GM12878 (cell line): ENCODE results near the gene MEGF11. TPM values are rescaled to one million over a fixed set of nuclear protein-coding genes. Genes with fewer than 3 reads are reported as not detected.
A peak's percentile ranks its signal among the peaks of the same experiment; 100 is the strongest.

Experiments used
- ATAC-seq: fragments of 200-7000 bp; cut with Tn5 transposase; 3 replicates; pipeline ENCODE4 v1.9.1; 2020; ENCODE audit warnings: mild to moderate bottlenecking, moderate library complexity
- BruUV-seq: library from RNA; stranded (reverse); fragments of 400-500 nt; replicated peaks from 2 replicates; lab custom pipeline; 2021; lab: Mats Ljungman, UMichigan
- CTCF ChIA-PET: fragments of 300-600 bp; sonication (Branson Sonifier 250); formaldehyde crosslinking; extraction: SDS; loops from one replicate; lab custom pipeline; 2021; ENCODE audit warnings: inconsistent platforms; lab: Yijun Ruan, JAX
- POLR2A ChIA-PET: fragments of 350-600 bp; formaldehyde crosslinking; extraction: SDS; loops from one replicate; lab custom pipeline; 2021; ENCODE audit warnings: inconsistent platforms; lab: Charles Lee
- RAD21 ChIA-PET: fragments of 300-600 bp; sonication (Branson Sonifier 250); formaldehyde crosslinking; loops from one replicate; lab custom pipeline; 2023; ENCODE audit warnings: antibody characterized with exemption; ENCODE audit not compliant: unreplicated experiment; lab: Charles Lee
- SMC1A ChIA-PET: fragments of 300-600 bp; sonication (Branson Sonifier 250); formaldehyde crosslinking; loops from one replicate; lab custom pipeline; 2023; ENCODE audit not compliant: unreplicated experiment, uncharacterized antibody; lab: Charles Lee
- DNase-seq: peaks from one replicate; pipeline ENCODE4 v3.0.0-alpha.2; 2011; ENCODE audit warnings: low read depth, low spot score
- FAIRE-seq: peaks from 3 replicates; lab custom pipeline; 2011; peaks lifted over from hg19 to GRCh38; lab: Jason Lieb, UNC
- H2AFZ ChIP-seq: 2 replicates; pipeline ENCODE4 v1.6.0; 2011; ENCODE audit warnings: low read depth, low read length, control low read depth; ENCODE audit not compliant: control insufficient read depth
- H3K27ac ChIP-seq: 2 replicates; pipeline ENCODE4 v1.5.1; 2011; ENCODE audit warnings: control low read depth; ENCODE audit not compliant: control insufficient read depth, insufficient read depth
- H3K27me3 ChIP-seq, 2 experiments: replicated peaks in 1 of 2; 2 replicates each; pipeline versions ENCODE4 v1.6.0 to v1.6.1; 2011; ENCODE audit warnings: low read length in 1 of 2; ENCODE audit not compliant: control insufficient read depth in 2 of 2, insufficient read depth in 2 of 2
- H3K36me3 ChIP-seq, 2 experiments: 2 replicates each; pipeline ENCODE4 v1.5.1; 2011; ENCODE audit warnings: low read length in 1 of 2; ENCODE audit not compliant: control insufficient read depth in 2 of 2, insufficient read depth in 2 of 2
- H3K4me1 ChIP-seq: 2 replicates; pipeline ENCODE4 v1.6.1; 2011; ENCODE audit warnings: mild to moderate bottlenecking, low read length, moderate library complexity, mixed read lengths; ENCODE audit not compliant: control insufficient read depth, insufficient read depth
- H3K4me2 ChIP-seq: 2 replicates; pipeline ENCODE4 v1.6.0; 2011; ENCODE audit warnings: control low read depth; ENCODE audit not compliant: control insufficient read depth, insufficient read depth
- H3K4me3 ChIP-seq: fragments of 200-600 bp; sonication (generic); 2 replicates; pipeline ENCODE4 v1.5.1; 2016
- H3K79me2 ChIP-seq: 2 replicates; pipeline ENCODE4 v1.6.0; 2011; ENCODE audit warnings: low read length; ENCODE audit not compliant: control insufficient read depth, insufficient read depth
- H3K9ac ChIP-seq: 2 replicates; pipeline ENCODE4 v1.8.0; 2011; ENCODE audit warnings: low read length, control low read depth, mixed read lengths; ENCODE audit not compliant: control insufficient read depth, insufficient read depth
- H3K9me3 ChIP-seq: replicated peaks from 3 replicates; pipeline ENCODE4 v1.5.1; 2011; ENCODE audit warnings: mild to moderate bottlenecking, low read length; ENCODE audit not compliant: control insufficient read depth, insufficient read depth
- H4K20me1 ChIP-seq: 2 replicates; pipeline ENCODE4 v1.6.0; 2011; ENCODE audit not compliant: control insufficient read depth, insufficient read depth
- CEBPB ChIP-seq, 2 experiments: fragments of 150-350 bp in 1 of 2; IDR thresholded peaks; 2 replicates each; pipeline ENCODE4 v1.6.1; 2012 to 2014; ENCODE audit warnings: low read depth in 2 of 2, low read length in 2 of 2, borderline replicate concordance in 1 of 2, inconsistent platforms in 1 of 2
- ESRRA ChIP-seq: IDR thresholded peaks from 2 replicates; pipeline ENCODE4 v1.6.1; 2012; ENCODE audit warnings: mild to moderate bottlenecking, low read length, improper control_type of control experiment
- MEF2B ChIP-seq: fragments of 450-650 bp; IDR thresholded peaks from 2 replicates; pipeline ENCODE4 v1.6.1; 2018; ENCODE audit warnings: mild to moderate bottlenecking, moderate library complexity; ENCODE audit not compliant: partially characterized antibody, poor library complexity, severe bottlenecking
- NR2C1 ChIP-seq: fragments of 450-650 bp; IDR thresholded peaks from 2 replicates; pipeline ENCODE4 v1.6.1; 2017; ENCODE audit warnings: antibody characterized with exemption, mild to moderate bottlenecking, moderate library complexity
- NR2F1 ChIP-seq: fragments of 450-650 bp; conservative IDR thresholded peaks from 2 replicates; pipeline ENCODE4 v1.6.1; 2017; ENCODE audit warnings: mild to moderate bottlenecking
- RCOR1 ChIP-seq: conservative IDR thresholded peaks from 2 replicates; pipeline ENCODE4 v1.6.1; 2012; ENCODE audit warnings: low read depth, low read length, improper control_type of control experiment
- SREBF1 ChIP-seq: IDR thresholded peaks from 2 replicates; pipeline ENCODE4 v1.6.1; 2012; ENCODE audit warnings: mild to moderate bottlenecking, low read length
- TCF12 ChIP-seq: IDR thresholded peaks from 2 replicates; pipeline ENCODE4 v1.6.1; 2011; ENCODE audit warnings: low read depth, mild to moderate bottlenecking, low read length
- WGBS: methylation state at CpG from one replicate; pipeline ENCODE4 v1.1.6; 2016; ENCODE audit warnings: low lambda C conversion rate; ENCODE audit not compliant: insufficient replicate concordance, insufficient coverage; ENCODE audit errors: missing lambda C conversion rate; 5-methylcytosine and 5-hydroxymethylcytosine counted together
- in situ Hi-C: fragments of 300-500 bp; cut with MboI; formaldehyde crosslinking; loops from 9 replicates; pipeline ENCODE4 v1.14.3; 2018; ENCODE audit warnings: mixed read lengths
- intact Hi-C: fragments of 100-400 bp; cut with micrococcal nuclease; formaldehyde crosslinking; loops from one replicate; pipeline ENCODE4 v1.14.2; 2022; ENCODE audit not compliant: unreplicated experiment
- polyA plus RNA-seq, 11 experiments: library from polyadenylated mRNA; depleted of rRNA in 4 of 11; unstranded in 6 of 11; stranded (reverse) in 5 of 11; fragments of >200 nt; fragmentation: Nextera tagmentation in 4 of 11; fragmentation: Illumina TruSeq in 1 of 11; extraction: Ambion mirVana in 4 of 11; extraction: Trizol in 1 of 11; gene quantifications; 1 replicate in 1 of 11; 2 replicates in 10 of 11; pipeline versions ENCODE4 v1.2.1 to v1.2.3, GENCODE V29; 2011 to 2016; ENCODE audit warnings: inconsistent platforms in 2 of 11, missing spikeins in 2 of 11, low read depth in 1 of 11
- total RNA-seq, 4 experiments: library from RNA; depleted of rRNA in 3 of 4; stranded (reverse); fragments of >200 nt in 3 of 4; fragmentation: Illumina TruSeq in 1 of 4; extraction: Trizol in 1 of 4; gene quantifications; 2 replicates each; pipeline versions ENCODE4 v1.2.1 to v1.2.3, GENCODE V29; 2013 to 2021
- TF ChIP-seq, protein P1 (sequence below): IDR thresholded peaks from 2 replicates; pipeline ENCODE4 v1.6.1; 2012; ENCODE audit warnings: mild to moderate bottlenecking, low read depth, low read length
- TF ChIP-seq, protein P2 (sequence below): fragments of 450-650 bp; IDR thresholded peaks from 2 replicates; pipeline ENCODE4 v1.6.1; 2018; ENCODE audit warnings: borderline replicate concordance, mild to moderate bottlenecking; ENCODE audit not compliant: partially characterized antibody

MEGF11 gene
- total and polyA plus RNA-seq, 10 of the 15 experiments (the other 5 are each of a cell fraction or from before 2014, with no cell fraction given), result 0.03 to 1.7 (median 0.49) TPM

DNA sequence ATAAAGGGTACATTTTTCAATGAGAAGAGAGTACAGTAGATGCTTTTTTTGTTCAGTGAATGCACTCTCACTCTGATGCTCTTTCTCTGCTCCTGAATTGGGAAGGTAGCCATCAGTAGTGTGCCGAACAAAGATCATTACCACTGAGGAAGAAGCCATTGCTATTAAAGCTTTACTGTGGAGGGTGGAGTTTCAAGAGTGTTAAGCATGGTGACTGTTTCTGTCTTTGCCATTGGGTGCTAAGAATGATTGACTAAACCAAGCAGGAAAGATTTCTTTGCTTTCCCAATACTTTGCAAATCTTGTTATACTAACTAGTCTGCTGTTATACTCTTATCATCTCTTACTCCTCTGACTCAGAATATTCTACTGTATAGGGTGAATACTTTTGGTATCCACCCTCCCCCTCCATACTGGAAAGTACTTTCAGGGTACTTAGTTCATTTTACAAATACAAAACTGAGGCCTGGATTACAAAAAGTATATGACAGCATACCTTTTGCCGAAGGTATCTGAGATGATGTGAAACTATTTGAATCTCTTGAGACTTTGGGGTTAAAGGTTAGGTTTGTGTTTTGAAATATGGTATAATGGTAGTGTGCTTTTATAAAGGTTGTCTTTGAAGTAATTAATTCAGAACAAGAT, 382.5 kb downstream of the MEGF11 start (continued):
- TF ChIP-seq MEF2B (peak; percentile 27), ESRRA (no peak), TCF12 (no peak), NR2F1 (peak; percentile 37; the same call in 1 of the 2 replicates), NR2C1 (peak; percentile 63)
- TF ChIP-seq, all 136 proteins: peak for 13

DNA sequence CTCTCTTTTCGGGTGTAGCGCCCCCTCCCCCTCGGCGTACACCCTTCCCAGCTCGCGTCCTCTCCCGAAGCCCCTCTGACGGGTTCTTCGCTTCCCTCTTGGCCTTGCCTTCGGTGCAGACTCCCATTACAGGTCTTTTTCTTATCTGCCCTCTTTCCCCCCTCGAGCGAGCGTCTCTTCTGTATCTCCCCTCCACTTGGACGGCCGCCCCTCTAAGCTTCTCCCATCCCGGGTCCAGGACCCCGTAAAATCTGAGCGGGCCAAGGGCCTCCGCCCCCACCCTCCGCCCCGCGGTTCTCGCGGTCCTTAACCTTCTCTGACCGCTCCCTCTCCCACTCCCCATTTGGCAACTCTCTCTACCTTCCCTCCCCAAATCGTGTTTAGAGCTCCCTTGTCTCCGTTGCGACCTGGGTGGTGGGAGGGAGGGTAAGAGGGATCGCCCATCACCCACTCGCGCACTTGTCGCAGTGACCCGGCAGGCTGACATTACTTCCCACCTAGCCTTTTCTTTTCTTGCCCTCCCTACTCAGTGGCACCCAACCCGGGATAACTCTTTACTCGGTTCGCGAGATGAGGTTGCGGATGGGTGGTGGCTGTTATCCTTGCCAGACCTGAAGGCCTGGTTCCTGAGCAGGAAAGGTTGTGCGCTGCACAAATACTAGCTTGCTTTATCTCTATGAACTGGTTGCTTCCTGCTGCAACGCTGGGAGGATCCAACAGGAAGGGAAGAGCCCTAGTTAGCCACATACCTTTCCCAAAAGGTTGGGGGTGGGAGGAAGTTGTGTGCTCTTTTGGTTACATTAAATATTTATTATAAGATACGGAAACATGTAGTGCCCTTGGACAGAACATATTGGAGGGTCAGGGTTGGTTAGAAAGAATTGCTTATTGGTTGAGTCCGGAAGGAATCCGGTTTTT, 383.3 kb downstream of the MEGF11 start:
- DNase-seq, result no peak
- ChIA-PET CTCF (interaction anchor here (0.7 to 5.4 kb wide), 22 partner anchors 8 to 942 kb away, joined by 3 to 38 read pairs (median 3); partner anchors contain the start of gene INTS14), SMC1A (interaction anchor here (0.7 to 3.8 kb wide), 20 partner anchors 9 to 423 kb away, joined by 3 to 21 read pairs (median 4); partner anchors contain the start of genes DIS3L and INTS14), POLR2A (interaction anchor here (0.5 to 2.9 kb wide), 27 partner anchors 7 to 424 kb away, joined by 3 to 19 read pairs (median 4); partner anchors contain the start of gene INTS14), RAD21 (interaction anchor here (0.6 to 4.0 kb wide), 23 partner anchors 13 to 424 kb away, joined by 3 to 34 read pairs (median 4); partner anchors contain the start of genes DENND4A and INTS14)
- Histone ChIP-seq H3K79me2 (peaks cover 56% of the 10 kb centered on the region), H3K36me3 (peaks cover 0 to 5% of the 10 kb centered on the region in 2 experiments; a peak in 1 of 4 replicates), H3K9me3 (no peaks in the 10 kb centered on the region), H3K27ac (peak overlapping the region; percentile 80), H2AFZ (peak overlapping the region; percentile 71), H4K20me1 (no peaks in the 10 kb centered on the region), H3K9ac (peak overlapping the region; percentile 87), H3K27me3 (no peaks in the 10 kb centered on the region), H3K4me1 (no peaks in the 10 kb centered on the region), H3K4me2 (peak overlapping the region; percentile 87), H3K4me3 (peak overlapping the region; percentile 71)
- peak; percentile 13 for ATAC-seq
- under 1% methylated on average over 43 of the region's 43 CpGs for WGBS
- no peak for FAIRE-seq
- intact Hi-C loops (loop anchor here (5.0 kb wide), 1 partner anchor 78 kb away; the partner anchor contains the start of gene DENND4A), in situ Hi-C loops (no loop called here)
- no TSS peak for BruUV-seq
- TF ChIP-seq CEBPB (IDR thresholded peaks at IDR 0.05; ENCODE audit: borderline replicate concordance in 1 of 2, low read depth in 2 of 2, low read length in 2 of 2) (no peak), SREBF1 (no peak), RCOR1 (no peak)
- TF ChIP-seq, protein P1, sequence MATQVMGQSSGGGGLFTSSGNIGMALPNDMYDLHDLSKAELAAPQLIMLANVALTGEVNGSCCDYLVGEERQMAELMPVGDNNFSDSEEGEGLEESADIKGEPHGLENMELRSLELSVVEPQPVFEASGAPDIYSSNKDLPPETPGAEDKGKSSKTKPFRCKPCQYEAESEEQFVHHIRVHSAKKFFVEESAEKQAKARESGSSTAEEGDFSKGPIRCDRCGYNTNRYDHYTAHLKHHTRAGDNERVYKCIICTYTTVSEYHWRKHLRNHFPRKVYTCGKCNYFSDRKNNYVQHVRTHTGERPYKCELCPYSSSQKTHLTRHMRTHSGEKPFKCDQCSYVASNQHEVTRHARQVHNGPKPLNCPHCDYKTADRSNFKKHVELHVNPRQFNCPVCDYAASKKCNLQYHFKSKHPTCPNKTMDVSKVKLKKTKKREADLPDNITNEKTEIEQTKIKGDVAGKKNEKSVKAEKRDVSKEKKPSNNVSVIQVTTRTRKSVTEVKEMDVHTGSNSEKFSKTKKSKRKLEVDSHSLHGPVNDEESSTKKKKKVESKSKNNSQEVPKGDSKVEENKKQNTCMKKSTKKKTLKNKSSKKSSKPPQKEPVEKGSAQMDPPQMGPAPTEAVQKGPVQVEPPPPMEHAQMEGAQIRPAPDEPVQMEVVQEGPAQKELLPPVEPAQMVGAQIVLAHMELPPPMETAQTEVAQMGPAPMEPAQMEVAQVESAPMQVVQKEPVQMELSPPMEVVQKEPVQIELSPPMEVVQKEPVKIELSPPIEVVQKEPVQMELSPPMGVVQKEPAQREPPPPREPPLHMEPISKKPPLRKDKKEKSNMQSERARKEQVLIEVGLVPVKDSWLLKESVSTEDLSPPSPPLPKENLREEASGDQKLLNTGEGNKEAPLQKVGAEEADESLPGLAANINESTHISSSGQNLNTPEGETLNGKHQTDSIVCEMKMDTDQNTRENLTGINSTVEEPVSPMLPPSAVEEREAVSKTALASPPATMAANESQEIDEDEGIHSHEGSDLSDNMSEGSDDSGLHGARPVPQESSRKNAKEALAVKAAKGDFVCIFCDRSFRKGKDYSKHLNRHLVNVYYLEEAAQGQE, result no peak
- TF ChIP-seq, protein P2, sequence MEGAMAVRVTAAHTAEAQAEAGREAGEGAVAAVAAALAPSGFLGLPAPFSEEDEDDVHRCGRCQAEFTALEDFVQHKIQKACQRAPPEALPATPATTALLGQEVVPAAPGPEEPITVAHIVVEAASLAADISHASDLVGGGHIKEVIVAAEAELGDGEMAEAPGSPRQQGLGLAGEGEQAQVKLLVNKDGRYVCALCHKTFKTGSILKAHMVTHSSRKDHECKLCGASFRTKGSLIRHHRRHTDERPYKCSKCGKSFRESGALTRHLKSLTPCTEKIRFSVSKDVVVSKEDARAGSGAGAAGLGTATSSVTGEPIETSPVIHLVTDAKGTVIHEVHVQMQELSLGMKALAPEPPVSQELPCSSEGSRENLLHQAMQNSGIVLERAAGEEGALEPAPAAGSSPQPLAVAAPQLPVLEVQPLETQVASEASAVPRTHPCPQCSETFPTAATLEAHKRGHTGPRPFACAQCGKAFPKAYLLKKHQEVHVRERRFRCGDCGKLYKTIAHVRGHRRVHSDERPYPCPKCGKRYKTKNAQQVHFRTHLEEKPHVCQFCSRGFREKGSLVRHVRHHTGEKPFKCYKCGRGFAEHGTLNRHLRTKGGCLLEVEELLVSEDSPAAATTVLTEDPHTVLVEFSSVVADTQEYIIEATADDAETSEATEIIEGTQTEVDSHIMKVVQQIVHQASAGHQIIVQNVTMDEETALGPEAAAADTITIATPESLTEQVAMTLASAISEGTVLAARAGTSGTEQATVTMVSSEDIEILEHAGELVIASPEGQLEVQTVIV, result no peak
